Stimulated activated CD8-positive, alpha-beta memory T cell treated with anti-CD3 and anti-CD28 coated beads, Interleukin-4, amount 100 ng/mL, for 24 hours (primary cell): ENCODE data around the gene P4HA1.
"Not testable (repeated sequence)": the region's sequence is repeated elsewhere in the genome, so short reads cannot be mapped to it uniquely, and the experiment has no call there.

ENCODE experiments used
- DNase-seq: peaks from one replicate; pipeline ENCODE4 v3.0.0-alpha.2; 2020; ENCODE audit warnings: low read depth

The P4HA1 gene

DNA sequence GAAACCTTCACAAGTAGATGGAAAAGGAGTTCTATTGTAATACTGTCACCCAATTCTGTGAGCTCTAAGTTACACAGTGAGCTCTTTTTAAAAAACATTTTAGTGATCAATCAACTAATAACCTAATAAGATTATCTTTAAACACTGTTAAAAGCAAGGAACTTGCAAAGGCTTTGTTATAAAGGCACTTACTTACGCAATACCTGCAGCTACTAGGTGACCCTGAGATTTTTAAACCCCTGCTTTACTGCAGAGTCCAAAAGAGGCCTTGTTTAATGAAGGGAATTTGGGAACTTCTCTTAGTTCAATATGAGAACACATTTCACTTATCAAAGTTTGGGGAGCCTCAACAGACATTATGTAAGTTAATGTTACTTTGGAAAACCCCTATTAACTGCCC is 53.3 kb downstream of the P4HA1 start:
- no peak for DNase-seq

DNA sequence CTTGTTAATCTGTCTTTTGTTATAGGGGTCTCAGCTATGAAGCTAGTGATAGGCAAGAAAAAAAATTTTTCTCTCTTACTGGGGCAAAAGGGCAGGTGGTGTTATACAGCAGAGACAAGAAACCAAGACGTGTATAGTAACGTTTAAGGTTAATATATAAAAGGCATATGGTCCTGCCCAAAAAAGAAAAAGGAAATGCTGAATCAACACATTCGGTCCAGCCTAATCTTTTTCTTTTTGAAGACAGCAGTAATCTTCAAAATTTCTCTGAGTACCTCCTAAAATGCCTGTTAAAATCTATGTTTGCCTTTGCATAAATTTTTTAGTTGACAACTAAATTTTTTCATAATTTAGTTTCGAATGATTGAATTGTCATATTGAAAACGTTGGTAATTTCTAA is 54.5 kb downstream of the P4HA1 start:
- DNase-seq: no peak

DNA sequence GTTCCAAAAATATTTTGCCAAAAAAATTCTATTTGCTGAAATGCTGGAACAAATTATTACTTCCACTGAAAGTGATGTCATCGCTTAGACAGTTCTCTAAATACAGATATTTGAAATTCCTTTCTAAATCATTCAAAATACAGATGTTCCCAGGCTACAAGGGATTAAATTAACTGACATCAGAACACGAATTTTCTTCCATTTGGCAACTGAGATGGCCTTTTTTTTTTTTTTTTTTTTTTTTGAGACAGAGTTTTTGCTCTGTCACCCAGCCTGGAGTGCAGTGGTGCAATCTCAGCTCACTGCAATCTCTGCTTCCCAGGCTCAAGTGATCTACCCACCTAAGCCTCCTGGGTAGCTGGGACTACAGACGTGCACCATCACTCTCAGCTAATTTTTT is 57.0 kb downstream of the P4HA1 start:
- no peak for DNase-seq

DNA sequence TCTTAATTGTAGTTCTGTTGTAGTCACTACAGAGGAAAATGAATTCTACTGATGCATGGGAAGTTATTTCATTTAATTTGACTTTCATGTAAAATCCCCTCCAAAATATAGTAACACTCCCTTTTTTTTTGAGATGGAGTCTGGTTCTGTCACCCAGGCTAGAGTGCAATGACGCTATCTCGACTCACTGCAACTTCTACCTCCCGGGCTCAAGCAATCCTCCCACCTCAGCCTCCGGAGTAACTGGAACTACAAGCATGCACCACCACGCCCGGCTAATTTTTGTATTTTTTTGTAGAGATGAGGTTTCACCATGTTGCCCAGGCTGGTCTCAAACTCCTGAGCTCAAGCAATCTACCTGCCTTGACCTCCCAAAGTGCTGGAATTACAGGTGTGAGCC is 60.4 kb downstream of the P4HA1 start:
- DNase-seq: not testable (repeated sequence)

DNA sequence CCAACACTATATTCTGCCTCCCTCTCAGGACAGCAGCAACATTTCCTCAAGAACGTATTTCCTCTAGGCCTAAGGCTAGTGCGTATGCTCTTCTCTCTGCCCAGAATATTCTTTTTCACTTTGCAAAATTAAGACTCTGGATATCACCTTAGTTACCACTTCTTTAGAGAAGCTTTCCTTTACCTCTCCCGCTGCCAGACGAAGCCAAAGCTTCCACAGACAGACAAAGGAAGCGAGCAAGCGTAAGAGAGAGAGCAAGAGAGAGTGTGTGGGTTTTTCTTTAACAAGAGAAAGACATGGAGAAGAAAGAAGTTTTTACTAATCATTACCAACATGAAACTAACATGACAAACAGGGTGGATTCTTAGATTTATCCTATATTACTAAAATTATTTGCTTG is 64.1 kb downstream of the P4HA1 start:
- DNase-seq: no peak

DNA sequence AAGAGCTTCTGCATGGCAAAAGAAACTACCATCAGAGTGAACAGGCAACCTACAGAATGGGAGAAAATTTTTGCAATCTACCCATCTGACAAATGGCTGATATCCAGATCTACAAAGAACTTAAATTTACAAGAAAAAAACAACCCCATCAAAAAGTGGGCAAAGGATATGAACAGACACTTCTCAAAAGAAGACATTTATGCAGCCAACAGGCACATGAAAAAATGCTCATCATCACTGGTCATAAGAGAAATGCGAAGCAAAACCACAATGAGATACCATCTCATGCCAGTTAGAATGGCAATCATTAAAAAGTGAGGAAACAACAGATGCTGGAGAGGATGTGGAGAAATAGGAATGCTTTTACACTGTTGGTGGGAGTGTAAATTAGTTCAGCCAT is 70.0 kb downstream of the P4HA1 start:
- DNase-seq: not testable (repeated sequence)

DNA sequence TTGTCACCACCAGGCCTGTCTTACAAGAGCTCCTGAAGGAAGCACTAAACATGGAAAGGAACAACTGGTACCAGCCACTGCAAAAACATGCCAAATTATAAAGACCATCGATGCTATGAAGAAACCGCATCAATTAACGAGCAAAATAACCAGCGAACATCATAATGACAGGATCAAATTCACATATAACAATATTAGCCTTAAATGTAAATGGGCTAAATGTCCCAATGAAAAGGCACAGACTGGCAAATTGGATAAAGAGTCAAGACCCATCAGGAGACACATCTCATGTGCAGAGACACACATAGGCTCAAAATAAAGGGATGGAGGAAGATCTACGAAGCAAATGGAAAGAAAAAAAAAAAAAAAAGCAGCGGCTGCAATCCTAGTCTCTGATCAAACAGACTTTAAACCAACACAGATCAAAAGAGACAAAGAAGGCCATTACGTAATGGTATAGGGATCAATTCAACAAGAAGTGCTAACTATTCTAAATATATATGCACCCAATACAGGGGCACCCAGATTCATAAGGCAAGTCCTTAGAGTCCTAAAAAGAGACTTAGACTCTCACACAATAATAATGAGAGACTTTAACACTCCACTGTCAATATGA is 73.1 kb downstream of the P4HA1 start:
- DNase-seq: not testable (repeated sequence)

DNA sequence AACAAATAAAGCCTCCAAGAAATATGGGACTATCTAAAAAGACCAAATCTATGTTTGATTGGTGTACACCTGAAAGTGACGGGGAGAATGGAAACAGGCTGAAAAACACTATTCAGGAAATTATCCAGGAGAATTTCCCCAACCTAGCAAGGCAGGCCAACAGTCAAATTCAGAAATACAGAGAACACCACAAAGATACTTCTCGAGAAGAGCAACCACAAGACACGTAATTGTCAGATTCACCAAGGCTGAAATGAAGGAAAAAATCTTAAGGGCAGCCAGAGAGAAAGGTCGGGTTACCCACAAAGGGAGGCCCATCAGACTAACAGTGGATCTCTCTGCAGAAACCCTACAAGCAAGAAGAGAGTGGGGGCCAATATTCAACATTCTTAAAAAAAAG is 73.7 kb downstream of the P4HA1 start:
- not testable (repeated sequence) for DNase-seq

DNA sequence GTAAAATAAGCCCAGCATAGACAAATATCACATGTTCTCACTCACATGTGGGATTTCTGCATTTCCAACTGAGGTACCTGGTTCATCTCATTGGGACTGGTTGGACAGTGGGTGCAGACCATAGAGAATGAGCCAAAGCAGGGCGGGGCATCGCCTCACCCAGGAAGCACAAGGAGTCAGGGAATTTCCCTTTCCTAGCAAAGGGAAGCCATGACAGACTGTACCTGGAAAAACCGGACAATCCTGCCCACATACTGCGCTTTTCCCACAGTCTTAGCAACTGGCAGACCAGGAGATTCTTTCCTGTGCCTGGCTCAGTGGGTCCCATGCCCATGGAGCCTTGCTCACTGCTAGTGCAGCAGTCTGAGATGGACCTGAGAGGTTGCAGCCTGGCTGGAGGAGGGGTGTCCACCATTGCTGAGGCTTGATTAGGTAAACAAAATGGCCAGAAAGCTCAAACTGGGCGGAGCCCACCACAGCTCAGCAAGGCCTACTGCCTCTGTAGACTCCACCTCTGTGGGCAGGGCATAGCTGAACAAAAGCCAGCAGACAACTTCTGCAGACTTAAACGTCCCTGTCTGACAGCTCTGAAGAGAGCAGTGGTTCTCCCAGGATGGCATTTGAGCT is 75.0 kb downstream of the P4HA1 start:
- not testable (repeated sequence) for DNase-seq

DNA sequence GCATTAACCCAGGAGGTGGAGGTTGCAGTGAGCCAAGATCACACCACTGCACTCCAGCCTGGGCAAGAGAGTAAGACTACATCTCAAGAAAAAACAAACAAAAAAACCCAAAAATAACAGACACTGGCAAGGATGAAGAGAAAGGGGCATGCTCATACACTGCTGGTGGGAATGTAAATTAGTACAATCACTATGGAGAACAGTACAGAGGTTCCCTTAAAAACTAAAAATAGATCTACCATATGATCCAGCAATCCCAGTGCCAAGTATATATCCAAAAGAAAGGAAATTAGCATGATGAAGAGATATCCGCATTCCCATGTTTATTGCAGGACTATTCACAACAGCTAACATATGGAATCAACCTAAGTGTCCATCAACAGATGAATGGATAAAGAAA is 75.6 kb downstream of the P4HA1 start:
- DNase-seq: no peak

DNA sequence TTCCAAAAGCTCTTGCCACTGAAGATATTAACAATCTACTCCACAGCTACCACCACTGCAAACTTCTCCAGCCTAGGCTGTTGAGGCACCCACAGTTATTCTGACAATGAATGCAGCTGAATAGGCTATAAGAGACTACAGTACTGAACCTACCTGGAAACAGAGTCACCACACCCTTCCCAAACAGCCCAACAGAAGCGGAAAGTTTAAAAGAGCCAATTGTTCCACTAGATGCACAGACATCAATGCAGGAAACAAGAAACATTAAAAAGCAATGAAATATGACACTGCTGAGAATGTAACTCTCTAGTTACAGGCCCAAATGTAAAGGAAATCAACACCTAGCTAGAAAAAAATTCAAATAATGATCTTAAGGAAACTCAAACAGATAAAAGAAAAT is 77.6 kb downstream of the P4HA1 start:
- no peak for DNase-seq

DNA sequence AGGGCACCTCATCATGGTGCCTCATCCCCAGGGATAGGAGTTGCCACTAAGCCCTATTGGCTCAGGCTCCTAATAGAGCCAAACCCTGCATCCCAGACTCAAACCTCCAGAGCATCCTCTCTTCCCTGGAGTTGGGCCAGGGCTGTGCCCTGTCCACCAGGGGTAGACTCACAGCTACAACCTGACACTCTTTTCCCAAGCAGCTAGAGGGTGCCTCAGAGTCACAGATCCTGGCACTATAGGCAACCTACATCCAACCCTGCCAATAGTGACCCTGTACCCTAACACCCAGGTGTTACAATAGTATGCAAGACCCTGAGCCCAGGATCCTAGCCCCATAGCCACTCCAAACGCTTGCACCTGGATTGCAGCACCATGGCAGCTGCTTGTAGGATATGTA is 78.0 kb downstream of the P4HA1 start:
- DNase-seq: no peak

DNA sequence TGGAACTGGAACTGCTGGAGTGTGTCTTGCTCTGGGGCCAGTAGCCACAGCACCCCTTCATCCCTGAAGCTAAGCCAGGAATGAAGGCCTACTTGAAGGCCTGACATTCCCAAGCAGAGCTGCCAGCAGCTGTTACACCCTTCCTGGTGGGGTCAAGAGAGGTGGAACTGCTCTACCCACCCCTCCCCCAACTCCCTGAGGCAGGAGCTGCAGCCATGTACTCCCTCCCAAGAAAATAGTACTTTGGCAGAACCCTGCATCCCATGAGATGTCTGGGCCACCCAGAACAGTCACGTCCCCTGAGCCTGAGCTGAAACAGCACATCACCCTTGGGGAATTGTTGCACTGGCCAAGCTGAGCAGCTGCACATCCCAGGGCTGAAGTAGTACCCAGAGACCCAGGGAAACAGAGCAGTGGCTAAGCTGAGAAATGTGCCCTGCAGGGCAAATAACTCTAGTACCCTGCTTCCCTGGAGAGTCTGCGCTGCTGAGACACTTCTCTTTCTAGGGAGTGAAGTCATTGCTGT is 78.6 kb downstream of the P4HA1 start:
- no peak for DNase-seq

DNA sequence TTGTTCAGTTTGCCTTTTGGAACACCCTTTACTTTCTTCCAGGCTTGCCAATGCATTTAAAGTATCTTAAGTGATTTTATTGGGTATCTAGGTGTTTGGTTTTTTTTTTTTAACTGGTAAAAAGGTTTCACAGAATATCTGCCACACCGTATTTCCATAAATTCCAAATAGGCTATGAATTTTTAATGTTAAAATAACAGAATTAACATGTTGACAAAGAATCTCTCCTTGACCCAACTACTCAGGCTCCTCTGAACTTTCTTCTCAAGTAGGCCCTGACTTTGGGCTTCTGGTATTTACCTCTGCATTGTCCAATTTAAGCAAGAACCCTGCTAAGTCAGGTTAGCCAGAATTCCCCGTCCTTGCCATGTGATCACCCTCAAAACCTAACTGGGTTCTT is 80.9 kb downstream of the P4HA1 start:
- DNase-seq: no peak

DNA sequence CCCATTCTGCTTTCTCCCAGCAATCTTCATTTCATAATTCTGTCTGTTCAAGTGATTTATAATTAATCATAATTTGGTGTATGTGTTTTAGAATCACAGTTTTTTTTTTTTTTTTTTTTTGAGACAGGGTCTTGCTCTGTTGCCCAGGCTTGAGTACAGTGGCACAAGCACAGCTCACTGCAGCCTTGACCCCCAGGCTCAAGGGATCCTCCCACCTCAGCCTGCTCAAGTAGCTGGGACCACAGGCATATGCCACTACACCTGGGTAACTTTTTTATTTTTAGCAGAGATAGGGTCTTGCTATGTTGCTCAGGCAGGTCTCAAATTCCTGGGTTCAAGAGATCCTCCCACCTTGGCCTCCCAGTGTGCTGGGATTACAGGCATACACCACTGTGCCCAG is 92.8 kb downstream of the P4HA1 start:
- no peak for DNase-seq

DNA sequence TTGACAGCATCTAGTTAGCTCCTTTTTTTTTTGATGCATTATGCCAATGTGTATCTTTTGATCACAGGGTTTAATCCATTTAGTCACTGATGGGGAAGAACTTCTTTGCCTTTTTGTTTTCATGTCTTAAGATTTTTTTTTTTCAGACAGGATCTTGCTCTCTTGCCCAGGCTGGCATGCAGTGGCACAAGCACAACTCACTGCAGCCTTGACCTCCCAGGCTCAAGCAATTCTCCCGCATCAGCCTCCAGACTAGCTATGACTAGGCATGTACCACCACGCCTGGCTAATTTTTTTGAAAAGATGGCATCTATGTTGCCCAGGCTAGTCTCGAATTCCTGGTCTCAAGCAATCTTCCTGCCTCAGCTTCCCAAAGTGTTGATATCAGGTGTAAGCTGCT is 95.7 kb downstream of the P4HA1 start:
- DNase-seq: no peak

DNA sequence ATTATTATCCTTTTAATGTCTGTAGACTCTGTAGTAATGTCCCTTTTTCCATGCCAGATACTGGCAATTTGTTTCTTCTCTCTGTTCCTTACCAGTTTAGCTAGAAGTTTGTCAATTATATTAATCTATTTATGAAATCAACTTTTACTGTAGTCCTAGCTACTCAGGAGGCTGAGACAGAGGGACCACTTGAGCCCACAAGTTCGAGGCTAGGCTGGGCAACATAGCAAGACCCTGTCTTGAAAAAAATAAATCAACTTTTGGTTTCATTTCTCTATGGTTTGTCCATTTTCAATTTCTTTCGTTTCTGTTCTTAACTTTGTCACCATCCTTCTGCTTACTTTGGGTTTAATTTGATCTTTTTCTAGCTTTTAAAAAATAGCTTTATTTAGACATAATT is 99.6 kb downstream of the P4HA1 start:
- DNase-seq: no peak

DNA sequence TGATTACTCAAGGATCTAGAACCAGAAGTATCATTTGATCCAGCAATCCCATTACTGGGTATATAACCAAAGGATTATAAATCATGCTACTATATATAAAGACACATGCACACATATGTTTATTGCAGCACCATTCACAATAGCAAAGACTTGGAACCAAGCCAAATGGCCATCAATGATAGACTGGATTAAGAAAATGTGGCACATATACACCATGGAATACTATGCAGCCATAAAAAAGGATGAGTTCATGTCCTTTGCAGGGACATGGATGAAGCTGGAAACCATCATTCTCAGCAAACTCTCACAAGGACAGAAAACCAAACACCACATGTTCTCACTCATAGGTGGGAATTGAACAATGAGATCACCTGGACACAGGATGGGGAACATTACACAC is 101.2 kb downstream of the P4HA1 start:
- DNase-seq: not testable (repeated sequence)

DNA sequence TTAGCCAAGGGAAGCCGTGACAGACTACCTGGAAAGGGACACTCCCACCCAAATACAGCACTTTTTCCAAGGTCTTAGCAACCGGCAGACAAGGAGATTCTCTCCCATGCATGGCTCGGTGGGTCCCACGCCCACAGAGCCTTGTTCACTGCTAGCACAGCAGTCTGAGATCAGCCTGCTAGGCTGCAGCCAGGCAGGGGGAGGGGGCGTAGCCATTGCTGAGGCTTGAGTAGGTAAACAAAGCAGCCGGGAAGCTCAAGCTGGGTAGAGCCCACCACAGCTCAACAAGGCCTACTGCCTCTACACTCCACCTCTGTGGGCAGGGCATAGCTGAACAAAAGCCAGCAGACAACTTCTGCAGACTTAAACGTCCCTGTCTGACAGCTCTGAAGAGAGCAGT is 106.9 kb downstream of the P4HA1 start:
- DNase-seq: not testable (repeated sequence)

DNA sequence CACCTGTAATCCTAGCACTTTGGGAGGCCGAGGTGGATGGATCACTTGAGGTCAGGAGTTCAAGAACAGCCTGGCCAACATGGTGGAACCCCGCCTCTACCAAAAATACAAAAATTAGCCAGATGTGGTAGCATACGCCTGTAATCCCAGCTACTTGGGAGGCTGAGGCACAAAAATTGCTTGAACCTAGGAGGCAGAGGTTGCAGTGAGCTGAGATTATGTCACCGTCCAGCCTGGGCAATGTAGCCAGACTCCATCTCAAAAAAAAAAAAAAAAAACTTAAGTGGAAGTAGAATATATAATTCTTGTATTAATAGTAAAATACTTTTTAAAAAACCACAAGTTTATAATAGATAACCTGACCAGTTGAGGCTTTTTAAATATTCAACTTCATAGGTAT is 112.0 kb downstream of the P4HA1 start:
- DNase-seq: not testable (repeated sequence)

DNA sequence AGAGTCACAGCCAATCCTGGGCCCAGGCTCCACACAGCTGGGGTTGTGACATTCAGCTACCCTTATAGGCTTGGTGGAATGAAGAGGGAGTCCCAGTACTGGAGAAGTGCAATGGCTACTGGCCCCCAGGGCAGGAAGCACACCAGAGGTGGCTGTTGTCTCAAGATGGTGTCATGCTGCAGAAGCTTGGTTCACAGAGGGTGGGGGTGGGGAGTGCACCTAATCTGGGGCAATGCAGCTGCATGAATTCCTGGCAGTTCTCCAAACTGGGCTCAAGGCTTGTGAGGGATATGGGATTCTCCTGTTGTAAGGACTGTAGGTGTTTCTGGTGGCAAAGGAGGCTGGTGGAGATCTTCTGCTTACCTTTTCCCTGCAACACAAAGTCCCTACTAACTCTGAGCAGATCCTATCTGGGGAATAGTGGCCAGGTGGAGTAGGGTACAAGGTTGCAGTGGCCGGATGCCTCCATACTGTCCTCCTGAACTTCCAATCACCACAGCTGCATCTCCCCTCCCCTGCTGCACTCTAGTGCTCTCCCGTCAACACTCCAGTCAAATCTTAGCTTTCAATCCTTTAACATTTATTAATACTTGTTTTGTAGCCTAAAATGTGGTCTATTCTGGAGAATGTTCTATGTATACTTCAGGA is 114.7 kb downstream of the P4HA1 start:
- DNase-seq: no peak

DNA sequence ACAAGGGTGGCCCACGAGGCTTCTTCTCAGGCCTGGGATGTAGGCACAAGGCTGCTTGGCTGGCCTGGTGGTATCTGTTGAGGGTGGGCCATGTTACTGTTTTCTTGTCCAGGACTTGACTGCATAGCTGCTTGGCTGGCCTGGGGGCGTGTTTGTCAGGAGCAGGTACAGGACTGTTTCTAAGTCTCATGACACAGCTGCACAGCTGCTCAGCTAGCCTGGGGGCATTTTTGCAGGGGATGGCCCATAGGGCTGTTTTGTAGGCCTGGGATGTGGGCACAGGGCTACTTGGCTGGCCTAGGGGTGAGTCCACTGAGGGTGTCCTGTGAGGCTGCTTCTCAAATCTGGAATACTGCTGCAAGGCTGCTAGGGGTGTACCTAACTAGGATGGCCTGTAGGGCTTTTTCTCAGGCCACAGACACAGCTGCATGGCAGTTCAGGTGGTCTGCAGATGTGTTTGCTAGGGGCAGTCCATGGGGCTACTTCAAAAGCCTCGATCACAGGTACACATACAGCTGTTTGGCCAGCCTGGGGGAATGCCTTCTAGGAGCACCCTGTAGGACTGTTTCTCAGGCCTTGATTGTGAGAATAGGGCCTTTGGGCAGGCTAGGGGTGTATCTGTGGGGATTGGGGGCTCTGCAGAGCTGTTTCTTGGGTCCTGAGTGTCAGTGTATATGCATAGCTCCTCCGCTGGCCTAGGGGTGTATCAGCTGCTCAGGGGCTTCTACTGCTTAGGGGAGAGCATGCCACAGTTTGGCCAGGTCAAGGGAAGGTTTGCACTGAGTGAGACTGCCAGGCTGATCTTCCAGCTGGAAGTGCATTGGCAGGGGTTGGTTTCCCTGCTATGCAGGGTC is 115.4 kb downstream of the P4HA1 start:
- no peak for DNase-seq

DNA sequence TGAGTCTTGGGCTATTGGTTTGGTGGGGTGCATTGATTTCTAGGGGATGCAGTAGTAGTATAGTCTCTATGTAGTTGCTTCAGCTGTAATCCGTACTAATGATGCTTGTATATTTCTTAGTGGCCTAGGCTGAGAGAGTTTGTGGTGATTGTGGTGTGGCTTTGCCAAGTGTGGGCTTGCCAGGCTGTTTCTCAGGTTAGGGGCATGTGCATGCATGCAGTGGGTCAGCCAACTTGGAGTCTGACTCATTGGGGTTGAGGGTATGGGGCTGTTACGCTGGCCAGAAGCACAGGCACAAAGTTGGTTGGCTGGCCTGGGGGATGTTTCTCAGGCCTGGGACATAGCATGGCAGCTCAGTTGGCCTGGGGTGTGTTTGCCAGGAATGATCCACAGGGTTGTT is 116.3 kb downstream of the P4HA1 start:
- no peak for DNase-seq
